Posterior cingulate gyrus (tissue), 11 donors: ENCODE results near the gene GRIN3B.

Experiments
- DNase-seq, 10 donors: peaks; one replicate each; pipeline versions ENCODE4 v3.0.0 to v3.0.0-alpha.2; 2020 to 2021; ENCODE audit warnings: mixed read lengths in 3 of 10
- intact Hi-C: fragments of 100-400 bp; cut with DNase I; formaldehyde crosslinking; loops from one replicate; pipeline ENCODE4 v1.15.1; 2023

The GRIN3B gene

GRCh38 chr19:1052349-1052975 lies 52.2 kb downstream of the GRIN3B start:
- DNase-seq: no peak
- intact Hi-C loops: no loop called here

GRCh38 chr19:1053176-1054101 lies 53.2 kb downstream of the GRIN3B start:
- DNase-seq: no peak
- intact Hi-C loops: no loop called here

- no peak for DNase-seq
- intact Hi-C loops: no loop called here
These were observed 54.1 kb downstream of the GRIN3B start for GRCh38 chr19:1054102-1055027.

- intact Hi-C loops: no loop called here
- no peak for DNase-seq
These were observed 54.8 kb downstream of the GRIN3B start for GRCh38 chr19:1055028-1055425.

GRCh38 chr19:1055886-1056620 lies 55.8 kb downstream of the GRIN3B start:
- intact Hi-C loops: no loop called here
- DNase-seq: no peak

GRCh38 chr19:1057176-1057855 lies 57.1 kb downstream of the GRIN3B start:
- DNase-seq: no peak
- intact Hi-C loops: no loop called here

- intact Hi-C loops: no loop called here
- no peak for DNase-seq
These were observed 57.9 kb downstream of the GRIN3B start for GRCh38 chr19:1058112-1058511.
